HG03457 (cell line): ENCODE data around the gene NEDD4L.
"Not testable (repeated sequence)": the region's sequence is repeated elsewhere in the genome, so short reads cannot be mapped to it uniquely, and the experiment has no call there.

ENCODE experiments used
- ATAC-seq: cut with Tn5 transposase; IDR thresholded peaks from one replicate; pipeline ENCODE4 v1.9.1; 2021; ENCODE audit warnings: moderate number of reproducible peaks; ENCODE audit not compliant: unreplicated experiment

Gene NEDD4L

DNA sequence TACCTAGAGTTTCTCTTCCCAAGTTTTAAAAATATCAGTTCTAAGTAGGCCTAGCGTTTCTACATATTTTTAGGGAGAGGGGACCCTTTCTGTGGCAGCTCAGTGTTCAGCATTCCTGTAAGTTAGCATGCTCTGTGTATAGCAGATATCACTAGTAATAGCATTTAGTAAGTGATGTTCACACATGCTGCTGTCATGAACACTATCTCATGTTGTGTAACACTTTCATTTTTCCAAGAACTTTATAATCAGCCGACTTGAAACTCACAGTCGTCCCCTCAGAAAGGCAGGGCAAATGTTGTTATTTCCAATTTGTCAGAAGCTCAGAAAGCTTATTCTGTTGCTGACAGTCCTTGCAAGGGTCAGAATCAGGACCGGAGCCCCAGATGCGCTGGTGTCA, 317.2 kb downstream of the NEDD4L start:
- no peak for ATAC-seq

- ATAC-seq: no peak
Measured at GRCh38 chr18:58362027-58362575, 318.1 kb downstream of the NEDD4L start.

DNA sequence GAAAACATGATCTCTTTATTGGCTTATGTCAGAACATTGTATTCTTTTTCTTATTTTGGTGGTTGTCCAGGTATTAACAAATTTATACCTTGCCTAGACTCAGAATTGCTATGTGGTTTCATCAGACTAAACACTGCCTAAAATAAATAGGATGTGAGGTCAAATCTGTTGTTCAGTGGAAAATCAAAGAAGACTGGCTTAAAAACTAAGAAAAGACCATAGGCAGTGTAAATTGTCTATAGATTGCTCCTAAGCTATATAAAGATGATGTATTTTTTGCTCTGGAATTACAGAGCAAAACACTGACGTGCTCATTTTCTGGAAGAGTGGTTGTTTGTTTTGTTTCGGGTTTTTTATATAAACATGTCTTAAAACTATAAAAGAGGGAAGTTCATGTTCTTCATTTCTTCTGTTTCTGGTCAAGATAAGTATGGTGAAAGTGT, 318.8 kb downstream of the NEDD4L start:
- ATAC-seq: no peak

GRCh38 chr18:58363767-58364540, 319.9 kb downstream of the NEDD4L start:
- ATAC-seq: no peak

- ATAC-seq: no peak
Measured at GRCh38 chr18:58364876-58365528, 321.0 kb downstream of the NEDD4L start.

DNA sequence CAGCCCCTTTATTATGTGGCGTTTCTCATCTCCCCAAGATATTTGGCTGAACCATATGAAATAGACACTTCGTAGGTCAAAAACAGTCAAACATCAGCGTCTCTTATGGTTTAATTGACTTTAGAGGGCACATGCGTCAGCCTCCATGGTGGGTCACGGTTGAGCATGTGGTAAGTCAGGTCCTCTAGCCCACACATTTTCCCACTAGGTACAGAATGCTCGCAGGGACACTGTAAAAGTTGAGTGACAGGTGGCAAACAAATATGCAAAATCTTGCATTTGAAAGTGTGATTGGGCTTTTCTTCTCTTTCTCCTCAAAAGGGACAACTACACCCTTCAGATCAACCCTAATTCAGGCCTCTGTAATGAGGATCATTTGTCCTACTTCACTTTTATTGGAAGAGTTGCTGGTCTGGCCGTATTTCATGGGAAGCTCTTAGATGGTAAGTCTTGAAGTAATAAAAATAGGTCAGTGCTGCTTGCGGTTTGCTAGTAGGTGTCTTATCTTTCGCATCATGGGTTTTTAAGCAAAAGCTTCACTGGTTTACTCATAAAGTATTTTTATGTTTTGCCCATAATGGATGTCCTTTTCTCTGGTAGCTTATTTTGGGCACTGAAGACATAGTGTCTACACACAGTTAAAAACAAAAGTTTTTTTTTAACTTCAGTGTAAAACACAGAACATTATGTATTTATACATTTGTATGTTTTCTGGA, 323.6 kb downstream of the NEDD4L start:
- no peak for ATAC-seq

GRCh38 chr18:58369616-58370015, 325.6 kb downstream of the NEDD4L start:
- no peak for ATAC-seq

DNA sequence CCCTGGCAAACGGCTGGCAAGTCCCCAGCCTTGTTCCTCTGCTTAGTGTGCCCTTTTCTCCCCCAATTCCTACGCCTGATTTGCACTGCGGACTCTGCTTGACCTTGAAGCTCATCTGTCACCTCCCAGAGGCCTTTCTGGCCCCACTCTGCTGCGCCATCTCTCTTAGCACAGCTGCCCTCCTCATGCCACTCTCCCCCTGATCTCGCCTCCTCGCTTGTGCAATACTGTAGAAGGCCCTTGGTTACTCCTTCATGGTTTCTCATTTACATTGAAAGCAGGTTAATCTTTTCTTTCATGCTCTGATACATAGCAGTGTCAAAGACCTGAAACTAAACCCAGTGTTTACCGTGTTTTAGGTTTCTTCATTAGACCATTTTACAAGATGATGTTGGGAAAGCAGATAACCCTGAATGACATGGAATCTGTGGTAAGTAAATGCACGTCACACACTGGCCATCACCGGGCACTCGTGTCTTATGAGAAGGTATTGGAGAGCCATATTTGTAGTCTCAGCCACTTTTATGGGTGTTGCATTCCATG, 326.1 kb downstream of the NEDD4L start:
- ATAC-seq: no peak

DNA sequence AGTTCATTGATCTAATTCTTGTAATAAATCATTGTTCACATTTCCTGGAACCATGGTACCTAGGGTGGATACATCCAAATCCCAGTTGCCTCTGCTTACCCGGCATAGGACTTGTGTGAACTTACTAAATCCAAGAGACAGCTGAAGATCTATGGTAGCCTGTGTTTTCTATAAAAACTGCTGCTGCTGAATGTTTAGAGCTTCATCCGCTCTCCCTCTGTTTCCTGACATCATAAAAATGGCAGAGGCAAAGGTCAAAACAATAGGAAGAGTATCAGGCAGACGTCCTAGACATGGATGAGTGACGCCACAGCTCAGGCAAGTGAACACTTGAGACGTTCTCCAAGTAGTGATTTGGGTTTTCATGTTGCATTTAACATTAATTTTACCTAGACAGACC, 326.6 kb downstream of the NEDD4L start:
- no peak for ATAC-seq

DNA sequence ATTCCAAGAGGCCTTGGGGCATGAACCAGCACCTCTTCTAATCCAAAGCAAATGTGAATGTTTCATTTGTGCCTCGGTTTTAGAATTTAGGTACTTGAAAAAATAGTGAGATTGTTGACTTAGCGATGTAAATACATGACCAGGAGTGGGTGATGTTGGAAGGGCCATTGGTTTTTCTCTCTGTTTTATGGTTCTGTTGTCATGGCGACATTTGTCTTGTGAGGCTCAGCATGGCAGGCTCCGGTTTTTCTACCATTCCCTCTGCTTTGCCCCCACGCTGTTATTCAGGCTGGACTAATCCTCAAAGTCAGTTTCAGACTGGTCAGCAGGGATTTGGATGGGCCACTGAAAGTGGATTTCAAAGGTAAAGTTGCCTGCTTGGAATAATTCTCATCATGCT, 329.5 kb downstream of the NEDD4L start:
- no peak for ATAC-seq

- no peak for ATAC-seq
Measured at GRCh38 chr18:58375051-58375450, 331.0 kb downstream of the NEDD4L start.

GRCh38 chr18:58378411-58379379, 334.7 kb downstream of the NEDD4L start:
- ATAC-seq: no peak

- ATAC-seq: no peak
Measured at GRCh38 chr18:58379443-58379842, 335.4 kb downstream of the NEDD4L start.

DNA sequence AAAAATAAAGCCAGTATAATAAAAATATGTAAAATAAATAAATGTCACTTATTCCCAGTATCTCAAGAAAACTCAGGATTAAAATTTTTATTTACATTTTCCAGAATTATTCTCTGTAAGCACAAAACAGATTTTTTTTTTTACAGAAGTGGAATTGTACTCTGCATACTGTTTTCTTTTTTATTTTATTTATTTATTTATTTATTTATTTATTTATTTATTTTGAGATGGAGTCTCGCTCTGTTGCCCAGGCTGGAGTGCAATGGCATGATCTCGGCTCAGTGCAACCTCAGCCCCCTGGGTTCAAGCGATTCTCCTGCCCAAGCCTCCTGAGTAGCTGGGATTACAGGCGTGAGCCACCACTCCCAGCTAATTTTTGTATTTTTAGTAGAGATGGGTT, 336.1 kb downstream of the NEDD4L start:
- ATAC-seq: not testable (repeated sequence)

DNA sequence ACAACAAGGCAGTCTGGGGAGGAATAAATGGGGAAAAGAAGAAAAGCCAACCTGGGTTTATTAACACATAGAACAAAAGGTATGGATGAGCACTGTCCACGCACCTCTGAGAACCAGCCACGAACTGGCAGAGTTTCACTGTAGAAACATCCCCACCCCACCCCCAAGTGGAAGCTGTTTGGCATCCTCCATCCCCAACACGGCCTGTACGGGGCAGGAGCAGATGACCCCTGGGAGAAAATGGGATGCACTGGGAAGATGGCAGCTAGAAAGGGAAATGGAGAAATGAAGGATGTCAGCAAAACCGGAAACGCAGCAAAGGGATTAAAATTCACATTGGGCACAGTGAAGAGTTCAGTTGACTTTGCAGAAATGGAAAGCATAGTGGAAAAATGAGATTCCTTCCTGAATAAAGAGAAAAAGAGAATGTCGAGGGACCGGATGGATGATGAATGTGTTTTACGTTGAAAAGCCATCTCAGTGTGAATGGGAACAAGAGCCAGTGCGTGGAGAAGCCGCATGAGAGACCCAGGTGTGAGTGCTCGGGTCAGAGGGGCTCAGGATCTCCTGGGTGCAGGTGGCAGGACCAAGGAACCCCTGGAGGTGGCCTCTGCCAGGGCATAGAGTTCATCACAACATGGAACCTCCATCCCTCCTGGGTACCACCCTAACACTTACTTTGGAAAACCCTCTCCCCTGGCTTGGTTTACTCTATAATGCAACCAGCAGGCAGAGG, 337.8 kb downstream of the NEDD4L start:
- ATAC-seq: no peak

GRCh38 chr18:58382446-58382845, 338.4 kb downstream of the NEDD4L start:
- no peak for ATAC-seq

GRCh38 chr18:58385472-58385871, 341.4 kb downstream of the NEDD4L start:
- ATAC-seq: no peak

- no peak for ATAC-seq
Measured at GRCh38 chr18:58386780-58387179, 342.8 kb downstream of the NEDD4L start.

DNA sequence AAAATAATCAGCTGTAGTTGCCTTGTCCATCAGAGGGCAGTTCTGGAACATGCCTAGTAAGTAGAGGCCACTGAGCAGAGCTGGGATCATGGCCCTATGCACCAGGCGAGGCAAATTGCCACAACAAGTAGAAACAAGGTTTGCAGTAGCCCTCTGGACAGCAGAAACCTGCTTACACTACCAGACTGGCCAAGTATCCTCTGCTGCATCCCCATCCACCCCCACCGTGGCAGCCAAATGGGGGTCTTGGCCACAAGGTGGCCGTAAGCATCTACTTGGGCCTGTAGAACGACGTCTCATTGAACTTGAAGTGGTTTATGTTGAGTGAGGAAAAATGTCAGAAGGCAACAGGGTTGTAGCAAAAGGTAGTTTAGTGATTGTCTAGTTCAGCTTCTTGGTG, 343.7 kb downstream of the NEDD4L start:
- ATAC-seq: no peak
